HepG2 (cell line): ENCODE results near the gene TRIM4. TPM values are rescaled to one million over a fixed set of nuclear protein-coding genes. Genes with fewer than 3 reads are reported as not detected.

Source experiments
- BCL6 ChIP-seq: IDR thresholded peaks from 2 replicates; pipeline ENCODE4 v1.6.1; 2016; ENCODE audit warnings: missing genetic modification reagents, missing compliant biosample characterization
- DNMT1 ChIP-seq: sonication (generic); formaldehyde crosslinking; IDR thresholded peaks from 2 replicates; pipeline ENCODE4 v1.5.1; 2020; ENCODE audit warnings: mild to moderate bottlenecking, missing genetic modification reagents
- FOXA1 ChIP-seq, 2 experiments: fragments of 450-650 bp in 1 of 2; sonication (generic) in 1 of 2; formaldehyde crosslinking in 1 of 2; IDR thresholded peaks; 2 replicates each; pipeline versions ENCODE4 v1.4.0 to v1.6.1; 2016 to 2020; ENCODE audit warnings: missing genetic modification reagents in 1 of 2
- GTF2F1 ChIP-seq: fragments of 150-350 bp; IDR thresholded peaks from 2 replicates; pipeline ENCODE4 v1.6.1; 2014; ENCODE audit warnings: low read length
- HNRNPLL ChIP-seq: fragments of 200-400 bp; formaldehyde crosslinking; IDR thresholded peaks from 2 replicates; pipeline ENCODE4 v1.6.1; 2017; ENCODE audit warnings: mild to moderate bottlenecking, low read depth, low read length; ENCODE audit not compliant: poor library complexity, severe bottlenecking
- KAT7 ChIP-seq: IDR thresholded peaks from 2 replicates; pipeline ENCODE4 v1.6.1; 2018; ENCODE audit warnings: borderline replicate concordance, missing compliant biosample characterization
- NFE2L2 ChIP-seq: fragments of 150-350 bp; IDR thresholded peaks from 2 replicates; pipeline ENCODE4 v1.6.1; 2014; ENCODE audit warnings: low read length
- NRL ChIP-seq: sonication (generic); formaldehyde crosslinking; IDR thresholded peaks from 2 replicates; pipeline ENCODE4 v1.5.0; 2020; ENCODE audit warnings: missing genetic modification reagents, mild to moderate bottlenecking, moderate library complexity, borderline replicate concordance
- POGZ ChIP-seq: sonication (generic); formaldehyde crosslinking; IDR thresholded peaks from 2 replicates; pipeline ENCODE4 v1.4.0; 2020; ENCODE audit warnings: mild to moderate bottlenecking, missing genetic modification reagents
- SMARCC2 ChIP-seq: fragments of 450-650 bp; IDR thresholded peaks from 2 replicates; pipeline ENCODE4 v1.6.1; 2017; ENCODE audit warnings: antibody characterized with exemption, mild to moderate bottlenecking
- TBL1XR1 ChIP-seq: fragments of 150-350 bp; IDR thresholded peaks from 2 replicates; pipeline ENCODE4 v1.6.1; 2014; ENCODE audit warnings: borderline replicate concordance, low read length; ENCODE audit not compliant: partially characterized antibody
- ZFP82 ChIP-seq: sonication (generic); formaldehyde crosslinking; IDR thresholded peaks from 2 replicates; pipeline ENCODE4 v1.5.1; 2020; ENCODE audit warnings: mild to moderate bottlenecking, missing genetic modification reagents, borderline replicate concordance
- ZNF333 ChIP-seq: sonication (generic); formaldehyde crosslinking; IDR thresholded peaks from 2 replicates; pipeline ENCODE4 v1.4.0; 2020; ENCODE audit warnings: mild to moderate bottlenecking, missing genetic modification reagents, borderline replicate concordance
- ZNF432 ChIP-seq: sonication (generic); formaldehyde crosslinking; IDR thresholded peaks from 2 replicates; pipeline ENCODE4 v1.5.0; 2020; ENCODE audit warnings: missing genetic modification reagents, mild to moderate bottlenecking, borderline replicate concordance
- ZNF547 ChIP-seq: sonication (generic); formaldehyde crosslinking; IDR thresholded peaks from 2 replicates; pipeline ENCODE4 v1.5.1; 2020; ENCODE audit warnings: mild to moderate bottlenecking, missing genetic modification reagents
- ZNF614 ChIP-seq: IDR thresholded peaks from 2 replicates; pipeline ENCODE4 v1.6.1; 2018; ENCODE audit warnings: missing biosample characterization, missing genetic modification reagents, inconsistent platforms, borderline replicate concordance
- ZNF710 ChIP-seq: sonication (generic); formaldehyde crosslinking; IDR thresholded peaks from 2 replicates; pipeline ENCODE4 v1.5.0; 2020; ENCODE audit warnings: mild to moderate bottlenecking, missing genetic modification reagents, borderline replicate concordance
- ZNF775 ChIP-seq: sonication (generic); formaldehyde crosslinking; IDR thresholded peaks from 2 replicates; pipeline ENCODE4 v1.4.0; 2020; ENCODE audit warnings: missing genetic modification reagents, mild to moderate bottlenecking, moderate library complexity, borderline replicate concordance
- ZSCAN12 ChIP-seq: sonication (generic); formaldehyde crosslinking; IDR thresholded peaks from 2 replicates; pipeline ENCODE4 v1.9.0; 2021; ENCODE audit warnings: mild to moderate bottlenecking, missing genetic modification reagents
- polyA plus RNA-seq, 8 experiments: library from polyadenylated mRNA; depleted of rRNA in 3 of 8; stranded (reverse) in 7 of 8; unstranded in 1 of 8; fragments of >200 nt; fragmentation: Illumina TruSeq in 4 of 8; extraction: Trizol in 4 of 8; gene quantifications; 2 replicates each; pipeline versions ENCODE4 v1.2.1 to v1.2.3, GENCODE V29; 2011 to 2016; ENCODE audit warnings: low read depth in 4 of 8, missing spikeins in 1 of 8, mixed read lengths in 1 of 8; ENCODE audit not compliant: insufficient read depth in 1 of 8
- total RNA-seq, 5 experiments: library from RNA; depleted of rRNA; stranded (reverse); fragments of >200 nt; fragmentation: Illumina TruSeq; extraction: Trizol; gene quantifications; 2 replicates each; pipeline ENCODE4 v1.2.3, GENCODE V29; 2016; ENCODE audit warnings: low read depth in 1 of 5
- TF ChIP-seq, protein P1 (sequence below): sonication (generic); formaldehyde crosslinking; IDR thresholded peaks from 2 replicates; pipeline ENCODE4 v1.5.1; 2020; ENCODE audit warnings: missing genetic modification reagents, mild to moderate bottlenecking, borderline replicate concordance
- TF ChIP-seq, protein P2 (sequence below), 2 experiments: IDR thresholded peaks; 2 replicates each; pipeline ENCODE4 v1.6.1; 2011 to 2012; ENCODE audit warnings: low read length in 2 of 2, borderline replicate concordance in 1 of 2, low read depth in 1 of 2, mild to moderate bottlenecking in 1 of 2, moderate library complexity in 1 of 2
- TF ChIP-seq, protein P3 (sequence below): sonication (generic); formaldehyde crosslinking; IDR thresholded peaks from 2 replicates; pipeline ENCODE4 v1.5.0; 2020; ENCODE audit warnings: missing genetic modification reagents, mild to moderate bottlenecking, borderline replicate concordance

Gene TRIM4
- total and polyA plus RNA-seq, 2 of the 13 experiments (the other 11 are each of a cell fraction or from before 2014, with no cell fraction given) = 17.6 to 21.7 TPM

- peak; percentile 64; the same call in 1 of the 2 replicates for TF ChIP-seq ZNF710 (CRISPR knock-in tag)
- TF ChIP-seq ZNF333 = no peak
- TF ChIP-seq DNMT1 = no peak
- TF ChIP-seq ZSCAN12 (CRISPR knock-in tag) = no peak
- TF ChIP-seq SMARCC2 = 0 out of 2 replicates have a peak, but pooled peaks have one; percentile 39
- TF ChIP-seq NRL = no peak
- no peak for TF ChIP-seq HNRNPLL
- no peak for TF ChIP-seq ZNF547 (CRISPR knock-in tag)
- no peak for TF ChIP-seq ZNF432 (CRISPR knock-in tag)
- TF ChIP-seq TBL1XR1 = no peak
- TF ChIP-seq ZFP82 = 0 out of 2 replicates have a peak, but pooled peaks have one; percentile 53
- peak; percentile 68; the same call in 1 of the 2 replicates for TF ChIP-seq ZNF614 (CRISPR knock-in tag)
- TF ChIP-seq, protein P1, sequence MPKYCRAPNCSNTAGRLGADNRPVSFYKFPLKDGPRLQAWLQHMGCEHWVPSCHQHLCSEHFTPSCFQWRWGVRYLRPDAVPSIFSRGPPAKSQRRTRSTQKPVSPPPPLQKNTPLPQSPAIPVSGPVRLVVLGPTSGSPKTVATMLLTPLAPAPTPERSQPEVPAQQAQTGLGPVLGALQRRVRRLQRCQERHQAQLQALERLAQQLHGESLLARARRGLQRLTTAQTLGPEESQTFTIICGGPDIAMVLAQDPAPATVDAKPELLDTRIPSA (CRISPR knock-in tag) = no peak
- no peak for TF ChIP-seq FOXA1 (IDR thresholded peaks at IDR 0.05)
- no peak; the same call in 1 of the 2 replicates for TF ChIP-seq FOXA1 (CRISPR knock-in tag; IDR thresholded peaks at IDR 0.05)
- TF ChIP-seq KAT7 (CRISPR knock-in tag) = no peak
- no peak for TF ChIP-seq NFE2L2
- TF ChIP-seq, protein P2, sequence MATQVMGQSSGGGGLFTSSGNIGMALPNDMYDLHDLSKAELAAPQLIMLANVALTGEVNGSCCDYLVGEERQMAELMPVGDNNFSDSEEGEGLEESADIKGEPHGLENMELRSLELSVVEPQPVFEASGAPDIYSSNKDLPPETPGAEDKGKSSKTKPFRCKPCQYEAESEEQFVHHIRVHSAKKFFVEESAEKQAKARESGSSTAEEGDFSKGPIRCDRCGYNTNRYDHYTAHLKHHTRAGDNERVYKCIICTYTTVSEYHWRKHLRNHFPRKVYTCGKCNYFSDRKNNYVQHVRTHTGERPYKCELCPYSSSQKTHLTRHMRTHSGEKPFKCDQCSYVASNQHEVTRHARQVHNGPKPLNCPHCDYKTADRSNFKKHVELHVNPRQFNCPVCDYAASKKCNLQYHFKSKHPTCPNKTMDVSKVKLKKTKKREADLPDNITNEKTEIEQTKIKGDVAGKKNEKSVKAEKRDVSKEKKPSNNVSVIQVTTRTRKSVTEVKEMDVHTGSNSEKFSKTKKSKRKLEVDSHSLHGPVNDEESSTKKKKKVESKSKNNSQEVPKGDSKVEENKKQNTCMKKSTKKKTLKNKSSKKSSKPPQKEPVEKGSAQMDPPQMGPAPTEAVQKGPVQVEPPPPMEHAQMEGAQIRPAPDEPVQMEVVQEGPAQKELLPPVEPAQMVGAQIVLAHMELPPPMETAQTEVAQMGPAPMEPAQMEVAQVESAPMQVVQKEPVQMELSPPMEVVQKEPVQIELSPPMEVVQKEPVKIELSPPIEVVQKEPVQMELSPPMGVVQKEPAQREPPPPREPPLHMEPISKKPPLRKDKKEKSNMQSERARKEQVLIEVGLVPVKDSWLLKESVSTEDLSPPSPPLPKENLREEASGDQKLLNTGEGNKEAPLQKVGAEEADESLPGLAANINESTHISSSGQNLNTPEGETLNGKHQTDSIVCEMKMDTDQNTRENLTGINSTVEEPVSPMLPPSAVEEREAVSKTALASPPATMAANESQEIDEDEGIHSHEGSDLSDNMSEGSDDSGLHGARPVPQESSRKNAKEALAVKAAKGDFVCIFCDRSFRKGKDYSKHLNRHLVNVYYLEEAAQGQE (IDR thresholded peaks at IDR 0.05; ENCODE audit: borderline replicate concordance in 1 of 2, low read depth in 1 of 2, low read length in 2 of 2) = no peak
- peak; percentile 58 for TF ChIP-seq BCL6
- TF ChIP-seq, protein P3, sequence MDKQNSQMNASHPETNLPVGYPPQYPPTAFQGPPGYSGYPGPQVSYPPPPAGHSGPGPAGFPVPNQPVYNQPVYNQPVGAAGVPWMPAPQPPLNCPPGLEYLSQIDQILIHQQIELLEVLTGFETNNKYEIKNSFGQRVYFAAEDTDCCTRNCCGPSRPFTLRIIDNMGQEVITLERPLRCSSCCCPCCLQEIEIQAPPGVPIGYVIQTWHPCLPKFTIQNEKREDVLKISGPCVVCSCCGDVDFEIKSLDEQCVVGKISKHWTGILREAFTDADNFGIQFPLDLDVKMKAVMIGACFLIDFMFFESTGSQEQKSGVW (CRISPR knock-in tag) = no peak
- peak; percentile 62 for TF ChIP-seq POGZ (CRISPR knock-in tag)
- TF ChIP-seq ZNF775 (CRISPR knock-in tag) = no peak
- no peak for TF ChIP-seq GTF2F1
Measured at GRCh38 chr7:99860281-99861127, 58.8 kb downstream of the TRIM4 start (continued).
